T-helper 2 cell treated with Interferon-gamma antibody and Interleukin-4, amounts not matched to agents 100 ng/mL and 5 ng/mL, for 36 hours (primary cell): ENCODE data around the gene PRRX1. TPM values are rescaled to one million over a fixed set of nuclear protein-coding genes. Genes with fewer than 3 reads are reported as not detected.

Source experiments
- intact Hi-C: fragments of 100-400 bp; cut with micrococcal nuclease; formaldehyde crosslinking; loops from one replicate; pipeline ENCODE4 v1.15.1; 2023
- total RNA-seq: library from RNA; stranded (reverse); gene quantifications from 2 replicates; pipeline ENCODE4 v1.2.3, GENCODE V29; 2022

The PRRX1 gene
- total RNA-seq, 1 donor from 2014 or later, result not detected

DNA sequence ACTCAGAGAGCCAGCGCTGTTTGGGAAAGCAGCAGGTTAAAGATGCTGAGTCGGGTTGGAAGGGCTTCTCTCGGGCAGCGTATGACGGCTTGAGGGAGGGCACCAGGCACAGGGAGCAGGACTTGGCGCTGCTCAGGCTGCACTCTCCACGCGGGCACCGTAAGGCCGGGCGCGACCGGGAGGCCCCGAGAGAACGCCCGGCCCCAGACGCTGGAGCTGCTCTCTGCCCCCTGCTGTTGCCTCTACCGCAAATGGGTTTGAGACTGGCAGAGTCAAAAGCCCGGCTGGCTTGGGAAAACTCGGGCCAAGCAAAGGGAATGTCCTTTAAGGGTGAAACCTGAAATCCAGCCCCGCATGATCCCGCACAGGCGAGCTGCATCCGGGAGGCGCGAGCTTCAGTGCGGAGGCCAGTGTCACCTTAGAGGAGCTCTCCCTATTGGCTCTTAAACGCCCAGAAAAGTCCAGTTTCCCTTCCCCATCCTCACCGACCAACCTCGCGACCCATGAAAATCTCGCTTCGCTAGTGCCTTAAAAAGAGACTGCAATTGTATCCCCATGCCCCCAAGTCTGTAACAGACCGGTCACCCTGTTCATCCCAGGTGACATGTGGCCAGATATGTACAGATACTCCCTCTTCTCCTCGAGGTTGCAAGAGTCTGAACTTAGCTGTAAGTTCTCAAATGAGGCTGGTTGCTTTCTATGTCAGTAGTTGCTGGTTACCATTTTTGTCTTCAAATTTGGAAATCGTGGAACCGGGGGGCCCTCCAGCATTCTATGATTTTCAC, 1.1 kb downstream of the PRRX1 start:
- intact Hi-C loops, result no loop called here

DNA sequence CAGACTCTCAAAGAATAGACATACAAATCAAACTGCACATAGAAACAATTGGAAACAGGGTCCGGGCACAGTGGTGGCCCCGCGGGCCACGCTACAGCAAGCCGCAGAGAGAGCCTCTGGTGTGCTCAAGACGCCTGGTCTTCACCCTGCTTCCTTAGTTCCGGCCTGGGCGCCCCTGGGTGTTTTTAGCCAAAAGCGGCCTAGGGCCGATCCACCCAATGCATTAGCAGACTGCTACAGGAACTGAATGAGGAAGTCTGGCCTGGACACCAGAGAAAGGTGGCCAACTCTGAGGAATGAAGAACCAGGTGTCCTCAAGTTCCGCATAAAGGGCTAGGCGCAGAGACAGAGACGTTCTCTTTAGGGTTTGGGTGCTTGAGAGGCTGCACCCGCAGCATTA, 1.7 kb downstream of the PRRX1 start:
- intact Hi-C loops, result no loop called here

DNA sequence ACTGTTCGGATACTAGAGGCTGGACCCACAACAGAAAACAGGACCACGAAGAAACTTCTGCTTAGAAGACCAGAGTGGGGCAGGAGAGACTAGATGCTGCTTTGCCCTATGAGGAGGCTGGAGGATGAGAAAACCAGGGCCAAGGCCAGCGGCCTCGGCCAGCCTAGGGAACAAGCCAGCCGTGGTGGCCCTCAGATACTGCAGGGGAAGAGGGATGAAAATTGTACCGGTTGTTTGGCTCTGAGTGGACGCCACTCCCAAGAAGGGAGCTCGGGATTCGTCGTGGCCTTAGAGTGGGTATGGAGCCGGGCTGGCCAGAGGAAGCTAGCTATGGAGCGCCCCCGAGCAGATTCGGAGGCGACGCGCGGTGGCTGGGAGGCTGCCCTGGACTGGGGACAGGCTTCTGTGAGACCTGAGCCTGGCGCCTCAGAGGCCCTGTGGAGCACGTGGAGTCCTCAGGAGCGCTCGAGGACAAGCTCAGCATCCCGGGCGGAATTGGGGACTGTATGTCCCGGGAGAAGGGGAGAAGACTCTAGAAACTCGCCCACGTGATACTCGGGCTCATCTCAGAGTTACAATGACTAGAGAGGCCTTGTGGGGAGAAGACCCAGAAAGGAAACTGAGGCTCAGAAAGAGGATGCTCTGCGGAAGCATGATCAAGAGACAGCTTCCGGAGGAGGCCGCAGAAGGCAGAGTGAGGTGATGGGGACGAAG, 2.8 kb downstream of the PRRX1 start:
- intact Hi-C loops, result no loop called here

DNA sequence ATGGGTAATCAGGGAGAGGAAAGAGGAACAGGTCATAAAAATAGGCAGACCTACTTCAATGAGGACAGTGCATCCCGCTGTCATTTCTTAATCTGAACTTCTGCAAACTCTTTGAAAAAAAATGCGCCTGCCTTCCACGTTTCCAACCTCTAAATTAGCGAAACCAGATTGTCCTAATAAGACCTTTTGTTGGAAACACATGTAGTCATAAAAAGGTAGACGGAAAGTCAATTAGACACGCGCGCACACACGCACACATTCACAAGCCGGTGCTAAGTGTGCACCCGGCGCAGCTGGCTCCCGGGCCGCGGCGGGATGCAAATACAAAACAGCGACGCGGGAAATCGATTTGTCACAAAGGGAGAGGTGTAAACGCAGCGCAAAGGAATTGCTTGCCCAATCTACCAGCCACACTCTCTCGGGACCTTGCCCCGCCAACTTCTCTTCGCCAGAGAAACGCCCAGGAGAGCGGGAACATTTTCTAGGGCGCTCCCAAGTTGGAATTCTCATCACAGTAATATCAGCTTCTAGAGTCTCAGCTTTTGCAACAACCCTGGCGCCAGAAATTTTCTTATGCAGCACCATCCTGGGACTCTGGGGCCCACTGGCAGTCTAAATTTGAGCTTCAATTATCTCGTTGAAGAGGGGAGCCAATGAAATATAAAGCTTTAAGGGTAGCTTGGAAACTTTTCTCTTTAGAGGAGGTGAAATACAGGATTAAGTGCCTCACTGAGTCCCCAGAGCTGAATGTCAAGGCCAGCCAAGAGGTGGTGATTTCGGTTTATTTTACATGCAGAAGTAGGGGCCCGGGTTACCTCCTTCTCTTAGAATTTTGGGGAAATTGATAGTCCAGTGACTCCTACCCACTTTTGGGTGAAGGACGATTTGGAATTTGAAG, 4.5 kb downstream of the PRRX1 start:
- intact Hi-C loops, result no loop called here

DNA sequence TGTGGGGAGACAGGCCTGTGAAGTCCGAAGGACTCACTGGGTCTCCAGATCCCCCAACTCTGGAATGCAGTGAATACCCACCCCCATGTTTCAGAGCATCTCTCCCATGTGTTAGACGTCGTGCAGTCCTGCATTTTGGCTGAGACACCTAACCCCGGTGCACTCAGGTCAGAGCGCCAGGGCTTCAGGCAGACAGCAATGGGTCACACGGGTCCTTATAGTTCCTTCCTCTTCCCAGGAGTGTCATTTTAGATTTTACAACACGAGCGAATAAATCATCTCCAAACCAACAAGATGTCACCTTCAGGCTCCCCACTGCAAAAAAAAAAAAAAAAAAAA, 5.1 kb downstream of the PRRX1 start:
- intact Hi-C loops, result no loop called here

DNA sequence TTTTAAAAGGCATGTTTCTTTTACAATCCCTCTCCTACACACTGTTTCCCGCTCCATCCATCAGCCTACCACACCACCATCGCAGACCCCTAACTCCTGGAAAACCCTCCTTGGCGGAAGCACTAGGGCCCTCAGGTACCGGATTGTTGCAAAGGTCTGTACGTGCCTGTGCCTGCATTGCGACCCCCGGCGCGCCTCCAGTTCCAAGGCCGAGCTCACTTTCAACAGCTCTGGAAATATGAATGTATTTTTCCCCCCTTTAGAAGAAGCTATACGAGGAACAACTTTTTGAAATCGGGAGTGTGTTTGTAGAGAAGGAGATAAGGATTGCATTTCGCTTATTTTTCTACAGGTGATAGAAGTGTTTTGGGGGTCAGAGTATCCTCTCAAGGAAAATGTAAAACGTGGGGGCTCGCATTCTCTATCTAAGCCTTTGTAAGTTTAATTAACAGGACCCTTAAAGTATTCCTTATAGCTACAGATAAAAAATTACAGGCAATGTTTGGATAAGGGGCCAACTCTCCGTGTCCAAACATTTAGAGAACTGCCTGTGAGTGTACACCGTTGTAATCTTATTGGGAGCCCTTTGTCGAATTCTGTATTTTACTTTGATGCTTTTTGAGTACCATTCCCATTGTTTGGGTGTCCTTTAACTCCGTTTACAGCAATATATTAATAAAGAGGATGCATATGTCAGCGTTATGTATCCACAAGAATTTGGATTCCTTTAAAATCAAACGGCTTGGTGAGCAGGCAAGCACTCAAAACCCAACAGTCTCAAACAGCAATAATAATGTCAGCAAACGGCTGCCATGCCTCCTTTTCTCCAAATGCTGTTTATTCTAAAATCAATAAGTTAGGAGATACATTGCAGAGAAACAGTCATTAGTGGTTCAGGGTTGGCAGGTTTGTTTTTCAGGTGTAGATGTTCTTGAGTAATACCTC, 5.9 kb downstream of the PRRX1 start:
- intact Hi-C loops, result no loop called here

DNA sequence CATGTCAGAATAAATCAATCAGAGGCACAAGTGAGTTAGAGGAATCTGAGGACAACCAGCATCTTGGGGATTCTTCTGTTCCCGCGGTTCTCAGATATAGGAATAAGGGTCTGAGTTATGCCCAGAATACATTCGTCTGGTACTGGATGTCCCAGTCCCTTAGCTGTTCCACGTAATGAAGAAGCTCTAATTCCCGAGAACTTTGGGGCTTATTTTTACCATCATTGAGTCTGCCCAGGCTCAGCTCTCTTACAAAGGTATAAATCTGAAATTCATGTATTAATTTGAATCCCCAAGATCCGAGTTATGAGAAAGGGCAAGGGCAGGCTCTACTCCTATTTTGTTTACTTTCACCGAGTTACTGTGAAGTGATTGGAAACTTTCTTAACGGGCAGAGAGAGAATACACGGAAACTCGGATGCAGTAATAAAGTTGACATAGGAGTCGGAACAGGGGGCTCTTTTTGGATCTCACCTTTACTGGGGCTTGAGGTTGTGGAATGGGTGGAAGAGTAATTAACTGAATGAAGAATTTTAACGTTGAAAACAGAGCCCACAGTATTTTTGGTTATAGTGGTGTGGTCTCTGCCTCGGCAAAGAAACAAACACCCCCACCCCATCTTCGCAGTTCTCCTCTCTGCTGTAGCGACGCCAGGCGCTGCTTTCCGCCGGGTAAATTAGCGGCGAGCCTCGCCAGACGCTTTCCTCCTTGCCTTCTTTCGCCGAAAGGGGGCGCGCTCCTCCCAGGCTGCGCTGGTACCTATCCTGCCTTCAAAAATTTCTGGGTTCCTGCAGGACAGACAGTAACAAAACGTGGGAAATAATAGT, 7.1 kb downstream of the PRRX1 start:
- intact Hi-C loops, result loop anchor here (1.0 kb wide), 1 partner anchor 742 kb away; no protein-coding TSS in a partner anchor

DNA sequence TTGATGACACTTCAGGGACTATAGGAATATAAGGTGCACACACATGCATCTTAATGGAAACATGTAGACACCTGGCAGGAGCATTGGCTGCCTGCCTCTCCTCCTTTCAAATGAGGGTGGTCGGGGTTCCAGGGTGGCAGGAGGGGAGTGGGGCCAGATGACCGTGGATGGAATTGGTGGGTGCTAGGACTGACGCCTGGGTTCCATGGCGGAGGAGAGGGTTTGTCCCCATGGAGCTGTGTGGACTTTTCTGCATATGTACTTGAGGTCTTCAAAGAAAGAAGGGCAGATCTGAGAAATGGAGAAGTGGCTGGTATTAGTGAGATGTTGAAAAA, 7.7 kb downstream of the PRRX1 start:
- intact Hi-C loops, result loop anchor here (1.0 kb wide), 1 partner anchor 742 kb away; no protein-coding TSS in a partner anchor

DNA sequence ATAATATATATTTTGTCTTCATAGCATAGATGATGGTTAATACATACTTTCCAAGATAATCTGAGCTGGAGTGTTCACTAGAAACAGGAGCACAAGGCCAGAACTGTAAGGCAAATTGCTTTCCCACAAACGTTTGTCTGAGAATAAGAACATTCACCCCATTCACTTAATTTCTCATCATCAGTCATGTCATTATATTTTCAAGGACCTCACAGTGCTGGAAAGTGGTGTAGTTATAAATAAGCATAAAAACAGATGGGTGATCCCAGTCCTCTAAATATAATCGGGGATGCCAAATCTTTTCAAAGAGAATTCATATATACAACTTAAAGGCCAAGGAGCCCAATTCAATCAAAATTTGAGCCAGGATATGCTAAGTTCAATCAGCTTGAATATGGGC, 8.4 kb downstream of the PRRX1 start:
- intact Hi-C loops, result no loop called here

DNA sequence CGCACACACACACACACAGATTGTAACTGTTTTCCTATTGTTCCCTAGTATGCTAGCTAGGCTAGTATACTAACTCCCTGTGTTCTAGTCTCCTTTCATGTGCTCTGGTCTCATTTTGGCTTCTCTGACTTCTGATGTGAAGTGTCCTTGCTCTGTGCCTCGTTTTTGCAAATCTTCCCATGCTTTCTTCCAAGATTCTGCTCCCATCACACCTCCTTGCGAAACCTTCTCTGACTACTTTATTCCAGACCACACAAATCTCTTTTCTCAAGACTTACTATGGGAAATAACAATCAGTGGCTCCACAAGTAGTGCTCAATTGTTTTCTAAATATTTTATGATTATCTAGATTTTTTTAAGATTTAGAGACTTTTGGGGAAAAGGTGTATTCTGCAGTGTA, 10.3 kb downstream of the PRRX1 start:
- intact Hi-C loops, result no loop called here

DNA sequence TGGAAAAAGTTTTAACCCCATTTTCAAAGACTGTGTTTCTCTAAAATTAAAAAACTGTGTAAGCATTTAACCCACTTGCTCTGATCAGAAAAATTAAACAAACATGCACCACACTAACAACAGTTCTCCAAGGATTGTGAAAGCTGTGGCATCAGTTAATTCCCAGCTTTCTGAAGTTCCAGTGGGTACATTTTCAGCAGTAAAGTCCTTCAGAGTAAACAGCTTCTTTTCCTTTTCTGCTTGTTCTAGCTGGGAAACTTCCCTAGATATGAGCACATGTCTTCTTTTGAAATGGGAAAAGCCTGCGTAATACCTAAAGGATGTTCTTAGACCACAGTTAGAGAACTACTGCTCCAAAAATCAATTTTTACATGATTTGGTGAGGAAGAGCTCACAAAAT, 11.1 kb downstream of the PRRX1 start:
- intact Hi-C loops, result no loop called here

DNA sequence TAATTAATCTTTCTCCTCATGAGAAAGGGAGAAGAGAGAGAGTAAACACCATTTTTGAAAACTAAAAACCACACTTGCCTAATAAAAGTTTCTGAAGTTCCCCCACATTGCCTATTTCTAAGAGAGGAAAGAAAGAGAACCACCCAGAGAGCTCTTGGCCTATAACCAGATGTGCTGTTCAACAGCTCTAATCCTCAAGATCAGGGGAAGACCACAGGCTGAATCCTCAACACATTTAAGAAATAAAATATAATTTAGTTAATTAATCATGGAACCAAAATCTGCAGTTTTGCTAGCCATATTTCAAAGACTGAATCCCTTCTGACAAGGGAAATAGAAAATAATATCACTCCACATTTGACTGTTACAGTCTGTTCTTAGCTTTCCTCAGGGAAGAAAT, 11.9 kb downstream of the PRRX1 start:
- intact Hi-C loops, result no loop called here

DNA sequence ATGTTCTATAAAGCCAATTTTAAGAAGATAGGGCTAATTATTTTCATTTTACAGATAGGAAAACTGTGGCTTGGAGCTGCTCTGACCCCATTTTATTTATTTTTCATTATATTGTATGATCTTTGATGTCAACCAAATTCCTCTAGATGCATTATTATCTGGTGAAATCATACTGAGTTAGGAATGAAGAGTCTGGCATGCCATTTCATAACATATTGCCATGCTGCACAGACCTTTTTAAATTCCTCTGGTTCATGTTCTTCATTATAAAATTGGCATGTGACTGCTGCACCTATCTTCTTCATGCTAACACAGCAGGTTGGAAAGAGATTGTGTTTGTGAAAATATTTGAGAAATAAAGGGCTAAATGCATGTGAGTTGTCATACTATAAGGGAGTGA, 12.7 kb downstream of the PRRX1 start:
- intact Hi-C loops, result no loop called here

DNA sequence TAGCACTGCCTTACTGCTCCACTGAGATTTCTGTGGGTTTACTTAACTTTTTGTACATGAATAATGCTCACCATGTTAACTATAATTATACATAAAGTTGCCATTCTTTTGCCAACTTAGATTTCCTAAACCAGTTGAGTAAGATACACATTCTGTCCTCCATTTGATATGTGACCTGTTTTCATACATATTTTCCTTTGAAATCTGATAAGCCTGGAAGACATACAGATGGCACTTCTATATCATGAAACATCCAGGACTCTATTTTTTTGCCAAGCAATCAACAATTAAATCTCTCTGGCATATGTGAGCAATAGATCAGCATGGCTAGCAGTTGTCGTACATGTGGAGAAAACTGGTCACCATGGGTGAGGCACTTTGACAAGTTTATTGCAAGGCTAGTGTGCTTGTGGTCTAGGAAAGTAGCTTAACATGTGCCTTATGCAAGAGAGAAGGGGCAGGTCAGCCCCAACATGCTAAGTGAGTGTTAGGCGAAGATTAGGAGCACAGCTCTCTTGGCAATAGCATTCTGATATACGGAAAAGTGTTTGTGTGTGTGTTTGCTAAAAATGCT, 14.2 kb downstream of the PRRX1 start:
- intact Hi-C loops, result no loop called here

DNA sequence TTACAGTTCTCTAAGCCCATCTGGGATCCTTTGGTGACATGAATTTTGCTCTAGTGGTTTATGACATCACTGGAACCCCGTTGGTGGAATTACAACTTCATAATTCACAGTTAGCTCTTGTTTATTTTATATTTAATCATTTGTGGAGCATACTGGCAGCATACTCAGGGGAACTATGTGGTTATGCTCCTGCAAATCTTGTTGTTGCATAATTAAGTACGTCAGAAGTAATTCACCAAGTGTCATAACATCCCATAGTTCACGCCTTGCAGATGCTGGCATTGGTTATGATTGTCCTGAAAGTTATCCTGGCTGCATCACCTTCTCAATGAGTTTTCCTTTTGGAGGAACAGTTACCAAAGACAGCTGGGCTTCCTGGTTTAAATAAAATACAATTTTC, 16.5 kb downstream of the PRRX1 start:
- intact Hi-C loops, result no loop called here

DNA sequence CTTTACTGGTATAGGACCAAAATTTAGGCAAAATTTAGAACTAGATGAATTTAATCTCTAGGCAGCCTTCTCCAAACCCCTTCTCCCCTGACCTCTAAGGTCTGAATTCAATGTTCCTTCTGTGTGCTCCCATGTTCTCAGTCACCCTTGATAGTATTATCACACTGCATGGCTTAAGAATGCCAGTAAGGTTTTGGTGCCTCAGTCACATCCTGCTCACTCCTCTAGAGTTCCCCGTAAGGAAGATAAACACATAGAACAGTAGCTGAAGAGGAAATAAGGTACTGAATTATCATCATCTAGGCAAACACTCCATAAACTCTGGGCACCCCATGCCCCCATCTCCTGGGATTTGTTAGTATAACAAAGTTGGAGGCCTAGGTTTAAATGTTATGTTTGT, 18.2 kb downstream of the PRRX1 start:
- intact Hi-C loops, result no loop called here

DNA sequence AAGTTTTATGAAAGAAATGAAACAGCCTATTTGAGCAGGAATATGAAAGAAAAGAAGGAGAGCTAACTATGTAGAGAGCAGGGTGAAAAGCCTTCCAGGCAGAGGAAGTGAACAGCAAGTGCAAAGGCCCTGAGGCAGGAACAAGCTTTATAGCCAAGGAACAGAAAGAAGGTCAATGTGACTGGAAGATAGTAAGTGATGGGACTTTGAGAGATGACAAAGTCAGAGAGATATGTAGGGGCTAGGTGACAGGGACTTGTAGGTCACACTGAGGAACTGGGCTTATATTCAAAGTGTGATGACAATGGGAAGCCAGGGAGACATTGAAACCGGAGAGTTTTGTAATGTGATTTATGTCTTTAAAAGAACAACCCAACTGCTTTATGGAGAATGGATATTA, 18.9 kb downstream of the PRRX1 start:
- intact Hi-C loops, result no loop called here

DNA sequence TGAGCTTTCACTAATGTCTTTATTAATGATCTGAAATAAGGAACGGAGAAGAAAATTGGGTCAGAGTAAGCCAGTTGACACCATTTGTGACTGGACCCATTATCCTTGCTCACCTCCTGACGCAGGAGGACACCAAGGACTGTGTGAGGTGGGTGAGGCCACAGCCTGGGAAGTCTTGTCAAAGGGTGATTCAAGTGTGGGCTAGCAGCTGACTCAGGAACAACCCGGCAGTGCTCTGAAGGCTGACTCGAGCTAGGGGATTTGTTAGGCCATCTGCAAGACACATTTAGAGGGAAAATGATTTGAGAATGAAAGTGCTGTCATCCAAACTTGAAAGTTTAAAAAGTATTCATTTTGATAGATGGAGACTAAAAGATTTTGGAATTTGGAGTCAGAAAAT, 21.2 kb downstream of the PRRX1 start:
- intact Hi-C loops, result no loop called here

DNA sequence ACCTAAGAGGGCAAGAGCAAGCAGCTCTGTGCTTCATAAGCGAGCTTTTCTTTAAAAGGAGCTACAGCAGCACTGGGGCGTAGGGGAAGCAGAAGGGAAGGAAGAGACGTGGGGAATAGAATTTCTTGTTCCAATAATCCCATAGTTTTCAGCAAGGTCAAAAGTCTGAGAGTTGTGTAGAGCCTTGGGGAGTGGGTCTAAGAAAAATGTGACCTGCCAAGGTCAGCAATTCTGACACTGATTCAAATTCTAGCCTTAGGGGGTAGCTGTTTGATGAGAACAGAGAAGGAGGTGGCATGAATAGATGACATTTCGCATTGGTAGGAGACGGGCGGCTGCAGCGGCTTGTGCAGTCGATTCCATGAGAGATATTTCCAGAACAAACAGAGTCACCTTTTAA, 22.4 kb downstream of the PRRX1 start:
- intact Hi-C loops, result no loop called here

DNA sequence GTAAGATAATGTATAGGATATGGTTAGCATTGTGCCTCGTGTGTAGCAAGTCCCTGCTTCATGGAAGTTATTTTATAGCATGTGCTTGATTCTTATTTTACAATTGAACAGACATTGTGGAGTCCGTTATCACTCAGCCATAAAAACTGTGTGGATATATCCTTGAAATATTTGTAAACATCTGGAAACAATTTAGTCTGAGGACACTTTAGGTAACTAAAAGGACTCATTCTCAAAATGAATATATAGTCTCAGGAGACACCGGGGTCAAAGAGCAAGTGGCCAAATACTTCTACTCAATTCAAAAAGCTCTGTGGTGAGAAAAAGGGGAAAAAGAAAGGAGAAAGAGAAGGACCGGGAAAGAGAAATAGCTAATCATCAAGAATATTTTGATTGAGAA, 23.7 kb downstream of the PRRX1 start:
- intact Hi-C loops, result no loop called here
